Tibial nerve (tissue), 4 donors: Measurements from ENCODE around the gene USP3. TPM values are rescaled to one million over a fixed set of nuclear protein-coding genes. Genes with fewer than 3 reads are reported as not detected.

Experiments
- DNase-seq, 2 donors: peaks; one replicate each; pipeline ENCODE4 v3.0.0-alpha.2; 2019; ENCODE audit warnings: low spot score in 2 of 2
- H3K27ac ChIP-seq, 4 donors: fragments of 200-600 bp; sonication (generic) in 3 of 4; one replicate each; pipeline ENCODE4 v1.5.1; 2017 to 2019; ENCODE audit warnings: mild to moderate bottlenecking in 1 of 4
- H3K27me3 ChIP-seq, 2 donors: fragments of 200-600 bp; sonication (generic) in 1 of 2; one replicate each; pipeline versions ENCODE4 v1.5.1 to v1.6.0; 2017 to 2019
- H3K36me3 ChIP-seq, 3 donors: fragments of 200-600 bp; sonication (generic); one replicate each; pipeline ENCODE4 v1.5.1; 2018 to 2019
- H3K4me1 ChIP-seq, 4 donors: fragments of 200-600 bp; sonication (generic) in 3 of 4; one replicate each; pipeline ENCODE4 v1.5.1; 2017 to 2019
- H3K4me3 ChIP-seq, 4 donors: fragments of 200-600 bp; sonication (generic) in 3 of 4; one replicate each; pipeline ENCODE4 v1.5.1; 2017 to 2019; ENCODE audit warnings: mild to moderate bottlenecking in 1 of 4, moderate library complexity in 1 of 4
- H3K9me3 ChIP-seq, 4 donors: fragments of 200-600 bp; sonication (generic) in 3 of 4; one replicate each; pipeline ENCODE4 v1.5.1; 2017 to 2019
- EP300 ChIP-seq, 2 donors: sonication (generic); formaldehyde crosslinking; IDR thresholded peaks; one replicate each; pipeline ENCODE4 v1.6.1; 2017; ENCODE audit warnings: antibody characterized with exemption in 2 of 2, mild to moderate bottlenecking in 1 of 2
- POLR2A ChIP-seq, 2 donors: fragments of 450-650 bp; IDR thresholded peaks; one replicate each; pipeline ENCODE4 v1.6.1; 2017; ENCODE audit warnings: antibody characterized with exemption in 2 of 2, mild to moderate bottlenecking in 2 of 2, moderate library complexity in 2 of 2
- WGBS, 2 donors: methylation state at CpG; one replicate each; pipeline ENCODE4 v1.1.5; 2018; 5-methylcytosine and 5-hydroxymethylcytosine counted together
- total RNA-seq, 4 donors: library from RNA; depleted of rRNA; stranded (reverse); fragments of >200 nt; gene quantifications; one replicate each; pipeline ENCODE4 v1.1.0, GENCODE V29; 2016
- TF ChIP-seq, protein P1 (sequence below), 5 experiments: fragments of 200-600 bp in 3 of 5; fragments of 450-650 bp in 2 of 5; sonication (generic) in 3 of 5; IDR thresholded peaks; one replicate each; pipeline ENCODE4 v1.5.1; 2016 to 2019; ENCODE audit warnings: antibody characterized with exemption in 5 of 5, mild to moderate bottlenecking in 3 of 5, moderate library complexity in 2 of 5

USP3 gene
- total RNA-seq, 4 donors from 2014 or later: 32.8 to 47.3 (median 38.3) TPM

DNA sequence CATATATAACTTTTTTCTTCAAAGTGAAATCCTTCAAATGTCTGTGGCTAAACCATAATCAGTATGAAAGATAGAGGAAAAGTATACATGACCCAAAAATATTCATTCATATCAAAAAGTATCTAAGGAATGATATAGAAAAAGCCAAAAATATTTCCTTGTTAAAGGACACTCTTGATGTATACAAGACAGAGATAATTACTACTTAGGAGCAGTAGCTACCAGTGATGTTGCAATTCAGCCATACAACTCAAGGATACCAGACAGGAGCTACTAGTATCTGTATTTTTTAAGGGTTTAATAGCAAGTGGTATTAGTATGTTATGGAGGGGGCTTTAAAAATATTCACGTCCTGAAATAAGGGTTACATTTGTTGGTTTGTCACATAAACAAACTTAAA is 129.8 kb downstream of the USP3 start:
- 84 to 92% methylated on average over 1 of the region's 1 CpG for WGBS, 2 donors
- Histone ChIP-seq H3K27me3 (no peaks in the 10 kb centered on the region), H3K4me1 (peaks cover 0 to 20% (median 7%) of the 10 kb centered on the region in 4 donors), H3K9me3 (no peaks in the 10 kb centered on the region), H3K27ac (peak overlapping the region in 1 of 4 donors; percentile 11), H3K4me3 (no peak overlapping the region), H3K36me3 (peaks cover 0 to 100% (median 5%) of the 10 kb centered on the region in 3 donors)
- TF ChIP-seq EP300 (IDR thresholded peaks at IDR 0.05) (no peak), POLR2A (IDR thresholded peaks at IDR 0.05) (no peak)
- TF ChIP-seq, protein P1, sequence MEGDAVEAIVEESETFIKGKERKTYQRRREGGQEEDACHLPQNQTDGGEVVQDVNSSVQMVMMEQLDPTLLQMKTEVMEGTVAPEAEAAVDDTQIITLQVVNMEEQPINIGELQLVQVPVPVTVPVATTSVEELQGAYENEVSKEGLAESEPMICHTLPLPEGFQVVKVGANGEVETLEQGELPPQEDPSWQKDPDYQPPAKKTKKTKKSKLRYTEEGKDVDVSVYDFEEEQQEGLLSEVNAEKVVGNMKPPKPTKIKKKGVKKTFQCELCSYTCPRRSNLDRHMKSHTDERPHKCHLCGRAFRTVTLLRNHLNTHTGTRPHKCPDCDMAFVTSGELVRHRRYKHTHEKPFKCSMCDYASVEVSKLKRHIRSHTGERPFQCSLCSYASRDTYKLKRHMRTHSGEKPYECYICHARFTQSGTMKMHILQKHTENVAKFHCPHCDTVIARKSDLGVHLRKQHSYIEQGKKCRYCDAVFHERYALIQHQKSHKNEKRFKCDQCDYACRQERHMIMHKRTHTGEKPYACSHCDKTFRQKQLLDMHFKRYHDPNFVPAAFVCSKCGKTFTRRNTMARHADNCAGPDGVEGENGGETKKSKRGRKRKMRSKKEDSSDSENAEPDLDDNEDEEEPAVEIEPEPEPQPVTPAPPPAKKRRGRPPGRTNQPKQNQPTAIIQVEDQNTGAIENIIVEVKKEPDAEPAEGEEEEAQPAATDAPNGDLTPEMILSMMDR (IDR thresholded peaks at IDR 0.05): no peak
- DNase-seq: no peak

GRCh38 chr15:63636518-63637061 is 132.2 kb downstream of the USP3 start:
- H3K9me3 ChIP-seq: no peaks in the 10 kb centered on the region
- H3K36me3 ChIP-seq: peaks cover 0 to 100% (median 5%) of the 10 kb centered on the region in 3 donors
- H3K27ac ChIP-seq: no peak overlapping the region
- no peak overlapping the region for H3K4me3 ChIP-seq
- peaks cover 0 to under 1% (median 0%) of the 10 kb centered on the region in 4 donors for H3K4me1 ChIP-seq
- 92 to 94% methylated on average over 9 of the region's 9 CpGs for WGBS, 2 donors
- H3K27me3 ChIP-seq: no peaks in the 10 kb centered on the region
- no peak for DNase-seq
- TF ChIP-seq POLR2A (IDR thresholded peaks at IDR 0.05) (no peak), EP300 (IDR thresholded peaks at IDR 0.05) (no peak)
- TF ChIP-seq, protein P1 (IDR thresholded peaks at IDR 0.05): no peak

DNA sequence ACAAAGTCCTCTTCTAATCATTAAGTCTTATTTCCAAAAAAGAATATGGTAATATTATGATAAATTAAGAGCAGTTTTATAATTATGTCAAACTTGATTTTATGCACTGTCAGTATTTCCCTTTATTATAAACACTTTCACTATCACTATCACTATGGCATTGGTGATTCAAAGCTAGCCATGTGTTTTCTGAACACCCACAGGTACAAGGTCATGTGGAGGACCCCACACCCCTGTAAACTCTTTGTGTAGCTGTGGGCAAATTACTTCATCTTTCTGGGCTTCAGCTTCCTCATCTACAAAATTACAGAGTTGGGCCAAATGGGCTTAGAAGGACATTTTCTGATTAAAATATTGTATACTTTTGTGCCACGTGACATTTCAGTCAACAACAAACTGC is 134.4 kb downstream of the USP3 start:
- no peaks in the 10 kb centered on the region for H3K9me3 ChIP-seq
- no peak overlapping the region for H3K4me3 ChIP-seq
- peaks cover 0 to 99% (median 0%) of the 10 kb centered on the region in 3 donors for H3K36me3 ChIP-seq
- TF ChIP-seq EP300 (IDR thresholded peaks at IDR 0.05) (no peak), POLR2A (IDR thresholded peaks at IDR 0.05) (no peak)
- TF ChIP-seq, protein P1 (IDR thresholded peaks at IDR 0.05): no peak
- H3K27me3 ChIP-seq: no peaks in the 10 kb centered on the region
- WGBS, 2 donors: 91 to 100% methylated on average over 1 of the region's 1 CpG
- no peak overlapping the region for H3K27ac ChIP-seq
- DNase-seq: no peak
- no peaks in the 10 kb centered on the region for H3K4me1 ChIP-seq

GRCh38 chr15:63640146-63640545 is 135.8 kb downstream of the USP3 start:
- H3K27ac ChIP-seq: no peak overlapping the region

More at GRCh38 chr15:63640146-63640545, 135.8 kb downstream of the USP3 start:
- no peaks in the 10 kb centered on the region for H3K27me3 ChIP-seq
- H3K9me3 ChIP-seq: no peaks in the 10 kb centered on the region
- H3K4me1 ChIP-seq: no peaks in the 10 kb centered on the region
- TF ChIP-seq, protein P1 (IDR thresholded peaks at IDR 0.05): no peak
- TF ChIP-seq EP300 (IDR thresholded peaks at IDR 0.05) (no peak), POLR2A (IDR thresholded peaks at IDR 0.05) (no peak)
- no peak for DNase-seq
- H3K4me3 ChIP-seq: no peak overlapping the region
- peaks cover 0 to 97% (median 0%) of the 10 kb centered on the region in 3 donors for H3K36me3 ChIP-seq
- 96 to 98% methylated on average over 3 of the region's 3 CpGs for WGBS, 2 donors

Other genes starting within 250 kb of the USP3 start
- gene APH1B, start 227.0 kb upstream of the USP3 start, total RNA-seq: 10 to 100 TPM; 11.0 to 18.4 (median 16.1) TPM
- gene CA12, start 122.7 kb upstream of the USP3 start, total RNA-seq: 1 to 10 TPM in 2 of 4 donors, under 1 TPM in 2; 0.22 to 2.5 (median 1.1) TPM
- gene FBXL22, start 92.8 kb downstream of the USP3 start, total RNA-seq: 1 to 10 TPM in 2 of 4 donors, under 1 TPM in 1, not detected in 1; 0.63 to 2.8 (median 2.7) TPM